ENCODE data around the gene CCL19.

Gene CCL19

GRCh38 chr9:34691936-34692315, 850 bp upstream of the CCL19 start:
- no peak for TF ChIP-seq PPARA (CRISPR knock-in tag; IDR thresholded peaks at IDR 0.05; ENCODE audit: borderline replicate concordance)
- no peak for TF ChIP-seq TOX (CRISPR knock-in tag; IDR thresholded peaks at IDR 0.05; ENCODE audit: borderline replicate concordance)
- TF ChIP-seq RARB (CRISPR knock-in tag; IDR thresholded peaks at IDR 0.05), result no peak
- TF ChIP-seq ZFP3 (CRISPR knock-in tag; IDR thresholded peaks at IDR 0.05), result no peak
- TF ChIP-seq ZFP30 (CRISPR knock-in tag; IDR thresholded peaks at IDR 0.05), result no peak
- TF ChIP-seq CSDC2 (CRISPR knock-in tag; IDR thresholded peaks at IDR 0.05), result no peak
- TF ChIP-seq ZNF565 (CRISPR knock-in tag; conservative IDR thresholded peaks at IDR 0.05; ENCODE audit: low read depth), result no peak
- no peak for TF ChIP-seq ESRRG (CRISPR knock-in tag; IDR thresholded peaks at IDR 0.05)
- no peak for TF ChIP-seq PATZ1 (CRISPR knock-in tag; IDR thresholded peaks at IDR 0.05; ENCODE audit: borderline replicate concordance)
- no peak for TF ChIP-seq CSRNP3 (CRISPR knock-in tag; IDR thresholded peaks at IDR 0.05)
- TF ChIP-seq BACH2 (CRISPR knock-in tag; IDR thresholded peaks at IDR 0.05; ENCODE audit: borderline replicate concordance), result no peak
- no peak for TF ChIP-seq ZNF70 (CRISPR knock-in tag; IDR thresholded peaks at IDR 0.05)
- no peak for TF ChIP-seq GLIS3 (CRISPR knock-in tag; IDR thresholded peaks at IDR 0.05)
- ATAC-seq, result no peak

GRCh38 chr9:34689512-34689911, 1.6 kb downstream of the CCL19 start:
- ATAC-seq, result no peak
- TF ChIP-seq TCF4 (CRISPR knock-in tag; IDR thresholded peaks at IDR 0.05; ENCODE audit: borderline replicate concordance), result no peak
- no peak for TF ChIP-seq GLIS3 (CRISPR knock-in tag; IDR thresholded peaks at IDR 0.05)
- TF ChIP-seq PPARA (CRISPR knock-in tag; IDR thresholded peaks at IDR 0.05; ENCODE audit: borderline replicate concordance), result no peak
- no peak for TF ChIP-seq ISL1 (CRISPR knock-in tag; IDR thresholded peaks at IDR 0.05)
- TF ChIP-seq ZFP3 (CRISPR knock-in tag; IDR thresholded peaks at IDR 0.05), result no peak
- no peak for TF ChIP-seq TOX (CRISPR knock-in tag; IDR thresholded peaks at IDR 0.05; ENCODE audit: borderline replicate concordance)
- TF ChIP-seq ZNF565 (CRISPR knock-in tag; conservative IDR thresholded peaks at IDR 0.05; ENCODE audit: low read depth), result no peak
- TF ChIP-seq ZC3H10 (CRISPR knock-in tag; IDR thresholded peaks at IDR 0.05), result no peak
- TF ChIP-seq PATZ1 (CRISPR knock-in tag; IDR thresholded peaks at IDR 0.05; ENCODE audit: borderline replicate concordance), result no peak
- TF ChIP-seq ZNF70 (CRISPR knock-in tag; IDR thresholded peaks at IDR 0.05), result no peak
- no peak for TF ChIP-seq CSDC2 (CRISPR knock-in tag; IDR thresholded peaks at IDR 0.05)
- TF ChIP-seq BACH2 (CRISPR knock-in tag; IDR thresholded peaks at IDR 0.05; ENCODE audit: borderline replicate concordance), result no peak
- no peak for TF ChIP-seq ARNTL (CRISPR knock-in tag; IDR thresholded peaks at IDR 0.05; ENCODE audit: borderline replicate concordance, low read depth)
- no peak for TF ChIP-seq CREB5 (CRISPR knock-in tag; IDR thresholded peaks at IDR 0.05; ENCODE audit: low read depth)
- TF ChIP-seq ZNF8 (CRISPR knock-in tag; IDR thresholded peaks at IDR 0.05), result no peak
- no peak for TF ChIP-seq ZFP30 (CRISPR knock-in tag; IDR thresholded peaks at IDR 0.05)
- no peak for TF ChIP-seq RARB (CRISPR knock-in tag; IDR thresholded peaks at IDR 0.05)
- no peak for TF ChIP-seq CSRNP3 (CRISPR knock-in tag; IDR thresholded peaks at IDR 0.05)
- no peak for TF ChIP-seq TSHZ2 (CRISPR knock-in tag; IDR thresholded peaks at IDR 0.05)

All from SK-N-SH treated with all-trans-retinoic acid at 6 μM for 48 hours (cell line).